Ovary (tissue), 9 donors: ENCODE measurements around the gene CEBPZ. TPM values are rescaled to one million over a fixed set of nuclear protein-coding genes. Genes with fewer than 3 reads are reported as not detected.

ENCODE experiments used
- DNase-seq, 5 donors: peaks; one replicate each; pipeline ENCODE4 v3.0.0-alpha.2; 2019 to 2020
- H3K27ac ChIP-seq, 2 donors: fragments of 200-600 bp; one replicate each; pipeline versions ENCODE4 v1.5.1 to v1.8.0; 2019 to 2022
- H3K27me3 ChIP-seq: fragments of 200-600 bp; one replicate; pipeline ENCODE4 v1.8.0; 2022
- H3K36me3 ChIP-seq: fragments of 200-600 bp; sonication (generic); one replicate; pipeline ENCODE4 v1.5.1; 2019
- H3K4me1 ChIP-seq: one replicate; pipeline ENCODE4 v1.8.1; 2013; ENCODE audit warnings: mild to moderate bottlenecking, moderate library complexity; ENCODE audit not compliant: insufficient read depth
- H3K4me3 ChIP-seq: fragments of 200-600 bp; sonication (generic); one replicate; pipeline ENCODE4 v1.5.1; 2017
- H3K9me3 ChIP-seq, 2 donors: fragments of 200-600 bp in 1 of 2; sonication (generic) in 1 of 2; one replicate each; pipeline versions ENCODE4 v1.5.1 to v1.8.1; 2013 to 2019; ENCODE audit warnings: mild to moderate bottlenecking in 1 of 2, moderate library complexity in 1 of 2
- EP300 ChIP-seq: sonication (generic); formaldehyde crosslinking; IDR thresholded peaks from one replicate; pipeline ENCODE4 v1.6.1; 2017; ENCODE audit warnings: antibody characterized with exemption
- POLR2A ChIP-seq: fragments of 450-650 bp; IDR thresholded peaks from one replicate; pipeline ENCODE4 v1.6.1; 2017; ENCODE audit warnings: antibody characterized with exemption, mild to moderate bottlenecking, moderate library complexity
- WGBS, 3 donors: extraction: QIAGEN DNeasy Blood & Tissue Kit in 1 of 3; methylation state at CpG; one replicate each; pipeline versions ENCODE4 v1.1.5 to v1.1.7; 2013 to 2017; 5-methylcytosine and 5-hydroxymethylcytosine counted together
- intact Hi-C, 4 donors: fragments of 100-400 bp; cut with DNase I; formaldehyde crosslinking; loops; one replicate each; pipeline versions ENCODE4 v1.11.0 to v1.15.1; 2022 to 2023
- polyA plus RNA-seq, 2 donors: library from polyadenylated mRNA; stranded (reverse); fragments of 200-250 nt in 1 of 2; fragments of 350-450 nt in 1 of 2; fragmentation: Illumina TruSeq in 1 of 2; extraction: RNeasy Lipid Tissue Mini Kit (QIAGEN cat#74804) in 1 of 2; gene quantifications; one replicate each; pipeline ENCODE4 v1.2.3, GENCODE V29; 2013 to 2014
- total RNA-seq, 7 donors: library from RNA; depleted of rRNA in 2 of 7; stranded (reverse); fragments of >200 nt in 2 of 7; fragmentation: NEBNext Ultra II Directional in 3 of 7; extraction: Animal tissue kit (Norgen Biotek cat#: 25700) in 3 of 7; gene quantifications; one replicate each; pipeline versions ENCODE4 v1.1.0 to v1.2.4, GENCODE V29; 2016 to 2023
- TF ChIP-seq, protein P1 (sequence below), 3 donors: fragments of 450-650 bp in 2 of 3; fragments of 200-600 bp in 1 of 3; IDR thresholded peaks; one replicate each; pipeline versions ENCODE4 v1.5.1 to v1.8.0; 2016 to 2022; ENCODE audit warnings: antibody characterized with exemption in 3 of 3, mild to moderate bottlenecking in 1 of 3
- donor health status: DM: no; HTN: no; CAD: no; lungs with moderate emphysema.
- donor health status: DM: no; HTN: no; CAD: no.
- donor health status: Bipolar disorder and iron deficiency.
- donor health status: DM: yes; HTN: yes; CAD: no.
- donor health status: DM: no; HTN: no; CAD: no.
- donor health status: DM: yes; HTN: yes; CAD: no.

Gene CEBPZ
- total and polyA plus RNA-seq, 9 donors = 24.0 to 56.5 (median 47.4) TPM

DNA sequence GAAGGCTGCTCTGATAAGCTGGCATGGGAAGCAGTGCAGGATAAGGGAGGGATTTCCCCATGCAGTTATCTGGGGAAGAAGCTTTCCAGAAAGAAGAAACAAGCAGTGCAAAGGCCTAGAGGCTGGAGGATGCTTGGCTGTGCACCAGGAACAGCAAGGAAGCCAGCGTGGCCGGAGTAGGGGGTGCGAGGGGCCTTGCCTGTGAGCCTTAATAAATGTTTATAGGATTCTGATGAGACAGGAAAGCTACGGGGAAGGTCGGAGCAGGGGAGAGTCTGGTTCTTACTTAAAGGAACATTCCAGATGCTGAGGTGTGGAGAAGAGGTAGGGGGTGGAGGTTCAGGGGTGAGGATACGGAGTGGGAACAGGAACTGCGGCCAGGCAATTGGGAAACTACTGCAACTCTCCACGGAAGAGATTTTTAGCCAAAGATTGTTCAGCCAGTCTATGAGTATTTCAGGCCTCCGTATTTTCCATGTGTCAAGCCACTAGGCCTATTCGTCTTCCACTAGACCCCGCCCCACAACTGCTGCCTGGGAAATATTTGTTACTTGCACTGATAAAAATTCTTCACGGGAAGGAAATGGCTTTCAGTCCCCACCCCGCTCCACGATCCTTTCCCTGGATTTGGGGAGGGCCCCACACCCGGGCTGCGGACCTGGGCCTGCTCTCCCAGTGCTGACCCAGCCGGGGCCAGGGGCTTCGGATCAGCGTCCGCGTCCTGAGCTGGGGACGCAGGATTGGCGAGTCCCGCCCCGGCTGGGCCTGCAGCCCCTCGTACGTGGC is 75.1 kb downstream of the CEBPZ start:
- 0% methylated on average over 17 to 27 of the region's 27 CpGs for WGBS, 3 donors
- DNase-seq = peak; percentile 42 to 56 (median 50)
- Histone ChIP-seq H3K36me3 (no peaks in the 10 kb centered on the region), H3K4me3 (peak overlapping the region; percentile 97), H3K27me3 (no peaks in the 10 kb centered on the region), H3K9me3 (no peaks in the 10 kb centered on the region), H3K4me1 (peaks cover 6% of the 10 kb centered on the region), H3K27ac (peak overlapping the region; percentile 71 to 86)
- no peak for TF ChIP-seq EP300
- TF ChIP-seq, protein P1, sequence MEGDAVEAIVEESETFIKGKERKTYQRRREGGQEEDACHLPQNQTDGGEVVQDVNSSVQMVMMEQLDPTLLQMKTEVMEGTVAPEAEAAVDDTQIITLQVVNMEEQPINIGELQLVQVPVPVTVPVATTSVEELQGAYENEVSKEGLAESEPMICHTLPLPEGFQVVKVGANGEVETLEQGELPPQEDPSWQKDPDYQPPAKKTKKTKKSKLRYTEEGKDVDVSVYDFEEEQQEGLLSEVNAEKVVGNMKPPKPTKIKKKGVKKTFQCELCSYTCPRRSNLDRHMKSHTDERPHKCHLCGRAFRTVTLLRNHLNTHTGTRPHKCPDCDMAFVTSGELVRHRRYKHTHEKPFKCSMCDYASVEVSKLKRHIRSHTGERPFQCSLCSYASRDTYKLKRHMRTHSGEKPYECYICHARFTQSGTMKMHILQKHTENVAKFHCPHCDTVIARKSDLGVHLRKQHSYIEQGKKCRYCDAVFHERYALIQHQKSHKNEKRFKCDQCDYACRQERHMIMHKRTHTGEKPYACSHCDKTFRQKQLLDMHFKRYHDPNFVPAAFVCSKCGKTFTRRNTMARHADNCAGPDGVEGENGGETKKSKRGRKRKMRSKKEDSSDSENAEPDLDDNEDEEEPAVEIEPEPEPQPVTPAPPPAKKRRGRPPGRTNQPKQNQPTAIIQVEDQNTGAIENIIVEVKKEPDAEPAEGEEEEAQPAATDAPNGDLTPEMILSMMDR (IDR thresholded peaks at IDR 0.05) = no peak
- no peak for TF ChIP-seq POLR2A
- intact Hi-C loops = no loop called here

DNA sequence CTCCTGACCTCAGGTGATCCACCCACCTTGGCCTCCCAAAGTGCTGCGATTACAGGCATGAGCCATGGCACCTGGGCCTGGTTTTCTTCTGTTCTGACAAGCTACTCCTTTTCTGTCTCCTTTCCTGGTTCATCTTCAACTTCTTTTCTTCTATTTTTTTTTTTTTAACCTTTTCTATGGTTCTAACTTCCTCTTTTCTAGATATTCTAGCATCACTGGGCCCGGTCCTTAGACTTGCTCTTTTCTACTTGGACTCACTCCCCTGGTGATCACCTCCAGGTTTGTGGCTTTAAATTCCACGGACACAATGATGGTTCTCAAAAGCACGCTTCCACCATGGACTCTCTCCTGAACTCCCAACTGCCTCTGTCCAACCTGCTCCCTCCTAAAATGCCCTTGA is 76.6 kb downstream of the CEBPZ start:
- TF ChIP-seq, protein P1 (IDR thresholded peaks at IDR 0.05) = no peak
- no peak for TF ChIP-seq POLR2A
- TF ChIP-seq EP300 = no peak
- Histone ChIP-seq H3K36me3 (no peaks in the 10 kb centered on the region), H3K4me3 (no peak overlapping the region), H3K27me3 (no peaks in the 10 kb centered on the region), H3K27ac (no peak overlapping the region), H3K9me3 (no peaks in the 10 kb centered on the region), H3K4me1 (peaks cover 6% of the 10 kb centered on the region)
- intact Hi-C loops = no loop called here
- no peak for DNase-seq
- WGBS, 3 donors = 89 to 96% (median 91%) methylated on average over 4 of the region's 4 CpGs

DNA sequence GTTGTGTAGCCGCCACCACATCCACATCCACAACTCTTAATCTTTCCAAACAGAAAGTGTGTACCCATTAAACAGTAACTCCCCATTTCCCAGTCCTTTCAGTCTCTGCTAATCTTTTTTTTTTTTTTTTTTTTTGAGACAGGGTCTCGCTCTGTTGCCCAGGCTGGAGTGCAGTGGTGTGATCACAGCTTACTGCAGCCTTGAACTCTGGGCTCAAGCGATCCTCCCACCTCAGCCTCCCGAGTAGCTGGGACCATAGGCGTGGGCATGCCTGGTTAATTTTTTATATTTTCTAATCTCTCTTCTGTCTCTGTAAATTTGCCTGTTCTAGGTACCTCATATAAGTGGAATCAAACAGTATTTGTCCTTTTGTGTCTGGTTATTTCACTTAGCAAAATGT is 78.2 kb downstream of the CEBPZ start:
- no peak overlapping the region for H3K27ac ChIP-seq
- intact Hi-C loops = no loop called here
- peaks cover 6% of the 10 kb centered on the region for H3K4me1 ChIP-seq
- H3K36me3 ChIP-seq = no peaks in the 10 kb centered on the region
- no peak for DNase-seq
- 82 to 86% (median 84%) methylated on average over 5 of the region's 5 CpGs for WGBS, 3 donors
- TF ChIP-seq EP300 (no peak), POLR2A (no peak)
- TF ChIP-seq, protein P1 (IDR thresholded peaks at IDR 0.05) = no peak
- no peak overlapping the region for H3K4me3 ChIP-seq
- H3K9me3 ChIP-seq = no peaks in the 10 kb centered on the region
- no peaks in the 10 kb centered on the region for H3K27me3 ChIP-seq

Other genes with a start within 250 kb of the CEBPZ start
- 10 to 100 TPM; 12.3 to 27.4 (median 16.4) TPM for gene HEATR5B, start 147.2 kb downstream of the CEBPZ start, total RNA-seq
- gene HEATR5B, start 147.2 kb downstream of the CEBPZ start, polyA plus RNA-seq = 10 to 100 TPM in 1 of 2 donors, 1 to 10 TPM in 1; 8.3 to 12.5 TPM
- 1 to 10 TPM; 3.2 to 8.8 (median 6.9) TPM for gene GPATCH11, start 147.1 kb downstream of the CEBPZ start, total RNA-seq
- gene GPATCH11, start 147.1 kb downstream of the CEBPZ start, polyA plus RNA-seq = 1 to 10 TPM; 3.9 to 7.4 TPM
- gene EIF2AK2, start 74.6 kb downstream of the CEBPZ start, total RNA-seq = 10 to 100 TPM; 18.8 to 63.2 (median 44.2) TPM
- 10 to 100 TPM; 12.0 to 39.4 TPM for gene EIF2AK2, start 74.6 kb downstream of the CEBPZ start, polyA plus RNA-seq
- not detected for gene SULT6B1, start 42.9 kb downstream of the CEBPZ start, total RNA-seq
- gene SULT6B1, start 42.9 kb downstream of the CEBPZ start, polyA plus RNA-seq = not detected
- gene CEBPZOS, start 35.1 kb downstream of the CEBPZ start, total RNA-seq = 10 to 100 TPM; 22.6 to 47.4 (median 44.8) TPM
- 10 to 100 TPM; 33.0 to 41.1 TPM for gene CEBPZOS, start 35.1 kb downstream of the CEBPZ start, polyA plus RNA-seq
- 10 to 100 TPM; 12.3 to 17.9 (median 14.7) TPM for gene NDUFAF7, start 62 bp upstream of the CEBPZ start, total RNA-seq
- gene NDUFAF7, start 62 bp upstream of the CEBPZ start, polyA plus RNA-seq = 10 to 100 TPM; 11.3 to 11.5 TPM
- gene PRKD3, start 93.2 kb upstream of the CEBPZ start, total RNA-seq = 10 to 100 TPM; 30.4 to 48.8 (median 43.7) TPM
- gene PRKD3, start 93.2 kb upstream of the CEBPZ start, polyA plus RNA-seq = 10 to 100 TPM; 13.7 to 20.6 TPM
- gene QPCT, start 113.0 kb upstream of the CEBPZ start, total RNA-seq = 1 to 10 TPM in 4 of 7 donors, under 1 TPM in 3; 0.35 to 3.3 (median 1.1) TPM
- 10 to 100 TPM in 1 of 2 donors, 1 to 10 TPM in 1; 1.5 to 17.7 TPM for gene QPCT, start 113.0 kb upstream of the CEBPZ start, polyA plus RNA-seq